HL-60/S4 (cell line): ENCODE data around the gene APLF.

Experiments used
- in situ Hi-C: fragments of 300-500 bp; cut with MboI; formaldehyde crosslinking; loops from 2 replicates; pipeline ENCODE4 v1.14.3; 2022; ENCODE audit warnings: low sequenced_read_pairs

The APLF gene

DNA sequence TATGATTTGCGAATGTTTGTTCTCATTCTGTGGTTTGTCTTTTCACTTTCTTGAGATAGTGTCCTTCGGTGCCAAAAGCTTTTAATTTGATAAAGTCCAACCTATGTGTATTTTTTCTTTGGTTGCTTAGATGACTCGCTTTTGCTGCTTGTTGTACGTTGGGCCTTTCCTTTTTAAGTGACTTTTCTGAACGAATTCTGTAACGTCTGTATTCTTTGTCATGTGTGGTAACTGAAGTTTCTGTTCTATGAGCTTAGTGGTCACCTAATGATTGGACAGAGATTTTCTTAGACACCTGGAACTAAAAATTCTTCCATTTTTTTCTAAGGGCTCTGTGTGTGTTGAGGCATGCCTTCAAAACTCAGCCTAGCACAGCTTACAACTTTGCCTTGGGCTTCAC is 156.4 kb downstream of the APLF start:
- in situ Hi-C loops, result no loop called here

DNA sequence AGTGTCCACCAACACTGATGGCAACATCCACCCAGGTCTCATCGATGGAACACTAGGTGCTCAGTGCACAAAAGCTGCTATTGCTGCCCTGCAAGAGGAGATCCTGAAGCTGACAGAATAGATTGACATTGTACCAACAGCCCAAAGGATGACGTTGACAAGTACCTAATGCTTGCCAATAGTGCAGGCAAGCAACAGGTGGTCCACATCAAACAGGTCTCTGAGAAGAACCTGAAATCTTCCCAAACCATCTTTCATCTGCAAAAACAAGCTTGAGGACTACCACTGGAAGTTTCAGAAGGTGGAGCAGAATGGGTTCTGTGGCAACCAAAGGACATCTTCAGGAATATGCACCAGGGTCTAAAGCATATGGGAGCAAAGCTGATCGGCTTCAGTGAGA is 160.2 kb downstream of the APLF start:
- in situ Hi-C loops, result no loop called here
